GM21381 (cell line): Measurements from ENCODE around the gene PRB4.
"Not testable (repeated sequence)": the region's sequence is repeated elsewhere in the genome, so short reads cannot be mapped to it uniquely, and the experiment has no call there.

ENCODE experiments used
- ATAC-seq: cut with Tn5 transposase; IDR thresholded peaks from one replicate; pipeline ENCODE4 v1.9.1; 2021; ENCODE audit warnings: mild to moderate bottlenecking, moderate library complexity; ENCODE audit not compliant: unreplicated experiment

Gene PRB4

GRCh38 chr12:11310336-11310735 lies at the start of gene PRB4:
Gene PRB4, minus strand, starts transcription at chr12:11310436. Its CDS starts 38 bp downstream, at chr12:11310398.
- no peak for ATAC-seq

GRCh38 chr12:11351736-11352135 lies 41.5 kb upstream of the PRB4 start:
- not testable (repeated sequence) for ATAC-seq

GRCh38 chr12:11348439-11348838 lies 38.2 kb upstream of the PRB4 start:
- no peak for ATAC-seq

GRCh38 chr12:11347810-11348209 lies 37.6 kb upstream of the PRB4 start:
- no peak for ATAC-seq

GRCh38 chr12:11344500-11344899 lies 34.3 kb upstream of the PRB4 start:
- ATAC-seq = no peak

GRCh38 chr12:11324426-11324825 lies 14.2 kb upstream of the PRB4 start:
- ATAC-seq = no peak

- ATAC-seq = no peak
Observed at GRCh38 chr12:11321980-11322379, 11.7 kb upstream of the PRB4 start.

GRCh38 chr12:11307143-11307542 lies 3.1 kb downstream of the PRB4 start:
- ATAC-seq = no peak

- no peak for ATAC-seq
Observed at GRCh38 chr12:11273449-11273848, 36.8 kb downstream of the PRB4 start.

GRCh38 chr12:11269607-11270006 lies 40.6 kb downstream of the PRB4 start, which contains the start of gene PRB3:
Gene PRB3, minus strand, starts transcription at chr12:11269707. Its CDS starts 38 bp downstream, at chr12:11269669.
- ATAC-seq = no peak

GRCh38 chr12:11264501-11264900 lies 45.7 kb downstream of the PRB4 start:
- ATAC-seq = no peak
